Activated naive CD4-positive, alpha-beta T cell treated with anti-CD3 and anti-CD28 coated beads for 36 hours (primary cell): ENCODE measurements around the gene FBXW2. TPM values are rescaled to one million over a fixed set of nuclear protein-coding genes. Genes with fewer than 3 reads are reported as not detected.

Experiments used
- CTCF ChIA-PET: fragments of 350-600 bp; sonication (Branson Sonifier 250); formaldehyde crosslinking; loops from one replicate; lab custom pipeline; 2021; ENCODE audit warnings: antibody characterized with exemption; lab: Charles Lee
- DNase-seq: peaks from one replicate; pipeline ENCODE4 v3.0.0-alpha.2; 2020
- H3K27ac Mint-ChIP-seq: one replicate; pipeline ENCODE4 v1.8.0; 2021; ENCODE audit warnings: mild to moderate bottlenecking, mixed read lengths
- H3K27me3 Mint-ChIP-seq: one replicate; pipeline ENCODE4 v1.8.0; 2021; ENCODE audit warnings: low read depth, mixed read lengths
- H3K36me3 Mint-ChIP-seq: one replicate; pipeline ENCODE4 v1.8.0; 2021; ENCODE audit warnings: low read depth, mixed read lengths
- H3K4me1 Mint-ChIP-seq: one replicate; pipeline ENCODE4 v1.8.0; 2021; ENCODE audit warnings: low read depth, mixed read lengths
- H3K4me3 Mint-ChIP-seq: one replicate; pipeline ENCODE4 v1.8.0; 2021; ENCODE audit warnings: mild to moderate bottlenecking, moderate library complexity, mixed read lengths
- H3K9me3 Mint-ChIP-seq: one replicate; pipeline ENCODE4 v1.8.0; 2021; ENCODE audit warnings: mixed read lengths
- intact Hi-C: fragments of 100-400 bp; cut with micrococcal nuclease; formaldehyde crosslinking; loops from one replicate; pipeline ENCODE4 v1.15.1; 2023
- total RNA-seq, 2 experiments: library from RNA; stranded (reverse); gene quantifications; one replicate each; pipeline ENCODE4 v1.2.3, GENCODE V29; 2021

FBXW2 gene
- total RNA-seq, 2 experiments from 2014 or later = 60.8 to 64.4 TPM

- Mint-ChIP-seq H3K9me3 (no peaks in the 10 kb centered on the region), H3K27me3 (no peaks in the 10 kb centered on the region), H3K4me1 (no peaks in the 10 kb centered on the region), H3K36me3 (no peaks in the 10 kb centered on the region), H3K4me3 (no peak overlapping the region), H3K27ac (no peak overlapping the region)
- CTCF ChIA-PET = interaction anchor here (0.6 kb wide), 1 partner anchor 133 kb away, joined by 5 read pairs; no protein-coding TSS in a partner anchor
- intact Hi-C loops = no loop called here
- no peak for DNase-seq
Measured at GRCh38 chr9:120740132-120740531, 53.1 kb downstream of the FBXW2 start.

- CTCF ChIA-PET = no interaction called here
- Mint-ChIP-seq H3K4me3 (no peak overlapping the region), H3K9me3 (no peaks in the 10 kb centered on the region), H3K27me3 (no peaks in the 10 kb centered on the region), H3K4me1 (no peaks in the 10 kb centered on the region), H3K27ac (no peak overlapping the region), H3K36me3 (no peaks in the 10 kb centered on the region)
- no peak for DNase-seq
- intact Hi-C loops = no loop called here
Measured at GRCh38 chr9:120737416-120738165, 55.6 kb downstream of the FBXW2 start.

GRCh38 chr9:120736881-120737280 lies 56.3 kb downstream of the FBXW2 start:
- no peak overlapping the region for H3K27ac Mint-ChIP-seq
- no peaks in the 10 kb centered on the region for H3K36me3 Mint-ChIP-seq
- H3K4me3 Mint-ChIP-seq = no peak overlapping the region

GRCh38 chr9:120735415-120736126 lies 57.6 kb downstream of the FBXW2 start:
- no peak overlapping the region for H3K4me3 Mint-ChIP-seq
- intact Hi-C loops = no loop called here
- H3K27me3 Mint-ChIP-seq = no peaks in the 10 kb centered on the region
- no peaks in the 10 kb centered on the region for H3K9me3 Mint-ChIP-seq
- no peaks in the 10 kb centered on the region for H3K4me1 Mint-ChIP-seq
- no peaks in the 10 kb centered on the region for H3K36me3 Mint-ChIP-seq
- CTCF ChIA-PET = interaction anchor here (0.6 to 1.2 kb wide), 5 partner anchors 10 to 457 kb away, joined by 3 to 5 read pairs (median 3); no protein-coding TSS in a partner anchor
- no peak for DNase-seq
- H3K27ac Mint-ChIP-seq = no peak overlapping the region

More at GRCh38 chr9:120736881-120737280, 56.3 kb downstream of the FBXW2 start:
- CTCF ChIA-PET = interaction anchor here (0.7 to 1.2 kb wide), 2 partner anchors 9 to 12 kb away, joined by 3 read pairs; no protein-coding TSS in a partner anchor
- H3K4me1 Mint-ChIP-seq = no peaks in the 10 kb centered on the region
- intact Hi-C loops = no loop called here
- DNase-seq = no peak
- no peaks in the 10 kb centered on the region for H3K9me3 Mint-ChIP-seq
- H3K27me3 Mint-ChIP-seq = no peaks in the 10 kb centered on the region

GRCh38 chr9:120734607-120735410 lies 58.4 kb downstream of the FBXW2 start:
- H3K27me3 Mint-ChIP-seq = no peaks in the 10 kb centered on the region
- H3K4me1 Mint-ChIP-seq = no peaks in the 10 kb centered on the region
- no peaks in the 10 kb centered on the region for H3K36me3 Mint-ChIP-seq
- CTCF ChIA-PET = interaction anchor here (0.7 to 1.1 kb wide), 3 partner anchors 50 to 246 kb away, joined by 3 to 4 read pairs (median 3); no protein-coding TSS in a partner anchor
- H3K27ac Mint-ChIP-seq = no peak overlapping the region
- intact Hi-C loops = no loop called here
- H3K4me3 Mint-ChIP-seq = no peak overlapping the region
- no peak for DNase-seq
- H3K9me3 Mint-ChIP-seq = no peaks in the 10 kb centered on the region

- intact Hi-C loops = no loop called here
- no peaks in the 10 kb centered on the region for H3K36me3 Mint-ChIP-seq
- no peak overlapping the region for H3K4me3 Mint-ChIP-seq
- CTCF ChIA-PET = no interaction called here
- DNase-seq = no peak
- H3K9me3 Mint-ChIP-seq = no peaks in the 10 kb centered on the region
- no peak overlapping the region for H3K27ac Mint-ChIP-seq
- H3K27me3 Mint-ChIP-seq = no peaks in the 10 kb centered on the region
- peaks cover 4% of the 10 kb centered on the region for H3K4me1 Mint-ChIP-seq
Measured at GRCh38 chr9:120733190-120733589, 60.0 kb downstream of the FBXW2 start.

GRCh38 chr9:120730654-120731514 lies 62.3 kb downstream of the FBXW2 start:
- Mint-ChIP-seq H3K4me1 (peaks cover 11% of the 10 kb centered on the region), H3K4me3 (no peak overlapping the region), H3K27ac (no peak overlapping the region), H3K27me3 (no peaks in the 10 kb centered on the region), H3K9me3 (no peaks in the 10 kb centered on the region), H3K36me3 (no peaks in the 10 kb centered on the region)
- CTCF ChIA-PET = interaction anchor here (0.9 to 1.8 kb wide), 5 partner anchors 10 to 329 kb away, joined by 3 to 8 read pairs (median 3); no protein-coding TSS in a partner anchor
- DNase-seq = no peak
- intact Hi-C loops = no loop called here

DNA sequence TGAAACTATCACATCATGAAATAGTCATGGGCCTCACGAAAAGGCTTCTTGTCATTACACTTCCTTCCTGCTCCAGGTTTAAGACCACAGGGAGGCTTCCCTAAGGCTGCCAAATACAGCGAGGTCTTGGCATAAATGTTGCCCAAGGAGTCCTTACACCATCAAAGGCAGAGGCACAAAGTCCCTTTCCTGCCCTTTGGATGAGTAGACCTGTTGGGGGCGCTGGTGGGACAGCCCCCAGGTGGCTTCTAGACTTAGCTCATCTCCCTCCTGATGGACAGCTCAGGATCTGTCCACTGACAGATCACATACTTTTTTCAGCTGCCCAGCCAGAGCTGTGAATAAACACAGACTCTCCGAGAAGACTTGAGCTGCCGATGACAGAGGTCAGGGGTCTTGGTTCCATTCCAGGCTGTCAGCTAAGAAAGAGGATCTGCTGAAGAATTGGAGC lies 63.4 kb downstream of the FBXW2 start:
- no peaks in the 10 kb centered on the region for H3K27me3 Mint-ChIP-seq
- no peak overlapping the region for H3K4me3 Mint-ChIP-seq
- DNase-seq = peak; percentile 22
- CTCF ChIA-PET = interaction anchor here (0.7 to 1.2 kb wide), 2 partner anchors 9 to 212 kb away, joined by 3 read pairs; no protein-coding TSS in a partner anchor
- intact Hi-C loops = no loop called here
- H3K9me3 Mint-ChIP-seq = no peaks in the 10 kb centered on the region
- peaks cover 11% of the 10 kb centered on the region for H3K4me1 Mint-ChIP-seq
- H3K27ac Mint-ChIP-seq = no peak overlapping the region
- H3K36me3 Mint-ChIP-seq = no peaks in the 10 kb centered on the region

DNA sequence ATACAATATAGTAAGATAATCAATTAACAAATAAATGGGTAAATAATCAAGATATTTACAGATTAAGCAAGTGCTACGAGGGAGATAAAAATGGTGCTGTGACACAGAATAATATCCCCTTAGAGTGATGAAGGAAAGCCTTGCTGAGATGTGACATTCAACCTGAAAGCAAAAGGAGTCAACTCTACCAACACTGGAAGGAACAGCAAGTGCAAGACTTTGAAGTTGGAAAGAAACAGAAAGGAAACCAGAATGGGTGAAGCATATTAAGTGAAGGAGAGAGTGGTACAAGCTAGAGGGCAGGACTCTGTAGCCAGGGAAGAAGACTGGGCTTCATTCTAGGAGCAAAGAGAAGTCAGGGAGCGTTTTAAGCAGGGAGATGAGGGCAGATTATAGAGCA lies 66.7 kb downstream of the FBXW2 start:
- H3K9me3 Mint-ChIP-seq = no peaks in the 10 kb centered on the region
- H3K4me3 Mint-ChIP-seq = no peak overlapping the region
- CTCF ChIA-PET = interaction anchor here (0.8 kb wide), 1 partner anchor 11 kb away, joined by 3 read pairs; no protein-coding TSS in a partner anchor
- no peaks in the 10 kb centered on the region for H3K27me3 Mint-ChIP-seq
- DNase-seq = no peak
- no peak overlapping the region for H3K27ac Mint-ChIP-seq
- intact Hi-C loops = no loop called here
- peaks cover 11% of the 10 kb centered on the region for H3K4me1 Mint-ChIP-seq
- H3K36me3 Mint-ChIP-seq = no peaks in the 10 kb centered on the region

- Mint-ChIP-seq H3K4me3 (no peak overlapping the region), H3K27me3 (no peaks in the 10 kb centered on the region), H3K4me1 (peaks cover 11% of the 10 kb centered on the region), H3K27ac (no peak overlapping the region), H3K9me3 (no peaks in the 10 kb centered on the region), H3K36me3 (no peaks in the 10 kb centered on the region)
- intact Hi-C loops = no loop called here
- CTCF ChIA-PET = no interaction called here
- DNase-seq = no peak
Measured at GRCh38 chr9:120725907-120726306, 67.3 kb downstream of the FBXW2 start.

DNA sequence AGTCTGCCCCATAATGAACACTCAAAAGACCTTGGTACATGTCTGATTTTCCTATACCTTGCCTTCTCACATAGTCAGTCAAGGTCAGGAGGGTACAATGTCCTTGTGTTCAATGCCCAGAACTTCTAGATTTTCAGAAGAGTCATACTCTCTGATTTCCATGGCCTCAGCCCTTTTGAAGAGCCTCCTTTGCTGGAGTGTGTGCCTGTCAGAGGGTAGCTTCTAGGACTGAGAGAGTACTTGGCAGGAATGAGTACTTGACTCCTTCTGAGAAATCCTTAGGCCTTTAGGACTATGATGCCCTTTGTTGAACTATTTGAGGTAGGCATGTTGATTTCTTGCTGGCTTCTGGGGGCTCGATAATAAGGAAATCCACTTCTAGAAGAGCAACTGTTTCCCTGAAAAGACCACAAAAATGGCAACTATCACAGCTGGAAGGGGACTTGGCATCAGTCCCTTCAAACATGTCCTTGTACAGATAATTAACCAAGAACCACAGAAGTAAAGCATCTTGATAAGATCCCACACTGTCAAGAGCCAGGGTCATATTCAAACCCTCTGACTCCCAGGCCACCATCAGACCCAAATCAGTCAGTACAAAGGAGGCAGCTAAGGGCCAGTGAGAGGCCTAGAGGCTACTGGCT lies 68.3 kb downstream of the FBXW2 start:
- Mint-ChIP-seq H3K27me3 (no peaks in the 10 kb centered on the region), H3K4me3 (no peak overlapping the region), H3K4me1 (peaks cover 11% of the 10 kb centered on the region), H3K9me3 (no peaks in the 10 kb centered on the region), H3K36me3 (no peaks in the 10 kb centered on the region), H3K27ac (no peak overlapping the region)
- intact Hi-C loops = no loop called here
- CTCF ChIA-PET = no interaction called here
- no peak for DNase-seq
